Activated CD4-positive, alpha-beta T cell treated with anti-CD3 and anti-CD28 coated beads for 4 hours (primary cell): ENCODE measurements around the gene GSC2.

Experiments
- DNase-seq, 2 donors: peaks; one replicate each; pipeline ENCODE4 v3.0.0-alpha.2; 2020

GSC2 gene

GRCh38 chr22:19152942-19153883 is 3.1 kb upstream of the GSC2 start:
- DNase-seq = no peak

- DNase-seq = no peak
Observed at GRCh38 chr22:19151329-19152191, 1.5 kb upstream of the GSC2 start.

GRCh38 chr22:19150482-19151328 is 613 bp upstream of the GSC2 start:
- no peak for DNase-seq

GRCh38 chr22:19149047-19149883 is 827 bp downstream of the GSC2 start:
- DNase-seq = no peak

- DNase-seq = no peak
Observed at GRCh38 chr22:19148417-19149046, 1.6 kb downstream of the GSC2 start.

GRCh38 chr22:19147195-19147780 is 2.8 kb downstream of the GSC2 start:
- DNase-seq = no peak

- DNase-seq = no peak
Observed at GRCh38 chr22:19146215-19146968, 3.7 kb downstream of the GSC2 start.

GRCh38 chr22:19143967-19144400 is 6.1 kb downstream of the GSC2 start:
- no peak for DNase-seq

GRCh38 chr22:19143212-19143611 is 6.9 kb downstream of the GSC2 start:
- DNase-seq = no peak

GRCh38 chr22:19142394-19142793 is 7.7 kb downstream of the GSC2 start:
- no peak for DNase-seq

- no peak for DNase-seq
Observed at GRCh38 chr22:19139974-19140373, 10.1 kb downstream of the GSC2 start.

- DNase-seq = no peak
Observed at GRCh38 chr22:19139001-19139356, 11.1 kb downstream of the GSC2 start.

GRCh38 chr22:19138217-19139000 is 11.7 kb downstream of the GSC2 start:
- DNase-seq = no peak

GRCh38 chr22:19137384-19138216 is 12.5 kb downstream of the GSC2 start:
- DNase-seq = no peak

GRCh38 chr22:19136915-19137314 is 13.2 kb downstream of the GSC2 start:
- no peak for DNase-seq

GRCh38 chr22:19134874-19135273 is 15.2 kb downstream of the GSC2 start:
- DNase-seq = no peak

GRCh38 chr22:19134176-19134831 is 15.8 kb downstream of the GSC2 start:
- DNase-seq = no peak

GRCh38 chr22:19133561-19133960 is 16.5 kb downstream of the GSC2 start:
- no peak for DNase-seq
